K562 treated with DMSO at 1 percent for 12 hours (cell line): ENCODE results near the gene MOAP1. TPM values are rescaled to one million over a fixed set of nuclear protein-coding genes. Genes with fewer than 3 reads are reported as not detected.

Source experiments
- total RNA-seq: library from RNA; unstranded; fragments of 300-600 nt; gene quantifications from 2 replicates; pipeline ENCODE4 v1.2.3, GENCODE V29; 2022; ENCODE audit not compliant: insufficient read depth

Gene MOAP1, protein sequence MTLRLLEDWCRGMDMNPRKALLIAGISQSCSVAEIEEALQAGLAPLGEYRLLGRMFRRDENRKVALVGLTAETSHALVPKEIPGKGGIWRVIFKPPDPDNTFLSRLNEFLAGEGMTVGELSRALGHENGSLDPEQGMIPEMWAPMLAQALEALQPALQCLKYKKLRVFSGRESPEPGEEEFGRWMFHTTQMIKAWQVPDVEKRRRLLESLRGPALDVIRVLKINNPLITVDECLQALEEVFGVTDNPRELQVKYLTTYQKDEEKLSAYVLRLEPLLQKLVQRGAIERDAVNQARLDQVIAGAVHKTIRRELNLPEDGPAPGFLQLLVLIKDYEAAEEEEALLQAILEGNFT
- total RNA-seq, result 9.0 and 15.5 TPM in 2 replicates

DNA sequence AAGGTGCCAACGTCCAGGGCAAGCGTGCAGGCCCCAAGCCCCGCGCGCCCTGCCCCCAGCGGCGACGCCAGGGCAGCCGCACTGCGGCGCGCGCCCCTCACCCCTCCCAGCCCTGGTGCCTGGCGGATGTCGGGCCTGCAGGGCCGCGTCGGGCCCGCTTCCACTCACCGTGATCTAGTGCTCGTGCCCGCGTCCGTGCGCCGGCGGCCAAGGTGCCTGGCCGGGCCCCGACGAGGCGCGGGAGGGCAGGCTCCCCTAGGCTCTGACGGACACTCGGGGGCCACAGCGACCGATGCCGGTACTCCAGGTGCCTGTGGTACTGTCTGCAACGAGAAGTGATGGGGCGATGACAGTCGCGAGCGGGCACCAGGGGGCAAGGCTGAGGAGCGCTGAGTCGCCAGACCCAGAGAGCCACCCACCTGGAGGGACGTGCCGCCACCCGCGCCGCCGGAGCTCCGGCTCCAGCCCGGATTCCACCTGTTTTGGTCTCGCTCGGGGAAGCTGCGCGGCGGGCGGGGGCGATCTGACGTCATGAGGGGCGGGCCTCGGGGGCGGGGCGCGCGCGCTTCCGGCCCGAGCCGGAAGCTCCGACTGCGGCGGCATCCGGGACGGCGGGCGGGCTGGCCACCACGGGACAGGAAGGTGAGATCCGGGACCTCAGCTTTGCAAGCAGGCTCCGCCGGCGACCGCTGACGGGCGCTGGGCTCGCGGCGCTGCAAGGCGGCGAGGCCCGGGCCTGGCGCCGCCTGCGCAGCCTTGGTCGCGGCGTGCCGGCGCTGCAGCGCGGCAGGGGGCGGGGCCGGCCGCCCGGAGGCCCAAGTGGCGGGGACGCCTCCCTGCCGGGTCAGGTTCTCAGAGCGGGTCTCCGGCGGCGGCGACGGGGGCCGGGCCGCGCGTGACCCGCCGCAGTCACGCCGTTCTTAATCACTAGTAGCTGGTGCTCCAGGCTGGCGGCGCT lies at the start of gene MOAP1, which contains the start of gene LYSET:
MOAP1 (minus strand) TSS at position 507 of the 958 bp plus-strand sequence. CDS start 655 bp downstream, outside the sequence.
LYSET (plus strand) TSS at position 927 of the 958 bp plus-strand sequence. CDS start 89 bp downstream, outside the sequence.

DNA sequence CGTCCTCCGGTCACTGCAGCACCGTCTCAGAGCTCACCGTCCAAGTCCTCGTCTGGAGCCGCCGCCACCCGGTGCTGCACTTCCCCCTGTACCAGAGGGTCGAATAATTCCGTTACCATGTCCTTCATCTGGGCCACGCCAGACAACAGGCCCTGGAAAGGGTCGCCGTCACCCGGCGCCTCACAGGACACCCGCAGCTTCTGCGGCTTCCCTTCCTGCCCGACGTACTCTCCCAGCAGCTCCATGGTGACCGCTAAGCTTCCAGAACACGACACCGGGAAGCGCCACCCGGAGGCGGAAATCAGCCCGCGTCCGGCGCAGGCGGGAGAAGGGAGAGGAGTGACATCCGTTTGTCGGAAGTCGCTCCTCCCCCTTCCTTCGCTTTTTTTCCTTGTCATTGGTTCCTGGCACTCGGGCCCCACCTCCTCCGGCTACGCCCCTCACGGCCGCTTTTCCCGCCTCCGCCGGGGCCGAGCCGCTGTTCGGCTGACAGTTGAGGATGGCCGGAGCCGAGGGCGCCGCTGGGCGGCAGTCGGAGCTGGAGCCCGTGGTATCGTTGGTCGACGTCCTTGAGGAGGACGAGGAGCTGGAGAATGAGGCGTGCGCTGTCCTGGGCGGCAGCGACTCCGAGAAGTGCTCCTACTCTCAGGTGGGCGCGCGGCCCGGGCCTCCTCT lies 22.2 kb upstream of the MOAP1 start, which contains the start of the genes GON7 and UBR7:
GON7 (minus strand) TSS at position 273 of the 675 bp plus-strand sequence; CDS start at position 245, 28 bp downstream.
UBR7 (plus strand) TSS at position 464 of the 675 bp plus-strand sequence; CDS start at position 500, 36 bp downstream.

Other genes starting within 250 kb of the MOAP1 start
- gene ITPK1, start 69.0 kb downstream of the MOAP1 start, total RNA-seq, result 16.7 and 31.5 TPM in 2 replicates
- gene LYSET, start 420 bp upstream of the MOAP1 start, total RNA-seq, result 15.6 and 28.6 TPM in 2 replicates
- 13.9 and 14.4 TPM in 2 replicates for gene GON7, start 22.2 kb upstream of the MOAP1 start, total RNA-seq
- gene UBR7, start 22.4 kb upstream of the MOAP1 start, total RNA-seq, result 15.0 and 34.5 TPM in 2 replicates
- gene BTBD7, start 148.1 kb upstream of the MOAP1 start, total RNA-seq, result 1.8 and 7.3 TPM in 2 replicates
- gene COX8C, start 162.3 kb upstream of the MOAP1 start, total RNA-seq, result not detected in 2 replicates
- not detected in 2 replicates for gene UNC79, start 246.0 kb upstream of the MOAP1 start, total RNA-seq